Thyroid gland (tissue), 4 donors: ENCODE measurements around the gene EIF2S1. TPM values are rescaled to one million over a fixed set of nuclear protein-coding genes. Genes with fewer than 3 reads are reported as not detected.
"Not testable (repeated sequence)": the region's sequence is repeated elsewhere in the genome, so short reads cannot be mapped to it uniquely, and the experiment has no call there.

Experiments used
- DNase-seq, 2 donors: peaks; one replicate each; pipeline ENCODE4 v3.0.0-alpha.2; 2019
- H3K27ac ChIP-seq, 3 donors: fragments of 200-600 bp; sonication (generic); 1 replicate in 2 of 3; 2 replicates in 1 of 3; pipeline ENCODE4 v1.5.1; 2016 to 2019; ENCODE audit warnings: mild to moderate bottlenecking in 1 of 3, moderate library complexity in 1 of 3
- H3K27me3 ChIP-seq: fragments of 200-600 bp; sonication (generic); one replicate; pipeline ENCODE4 v1.5.1; 2019
- H3K36me3 ChIP-seq, 2 donors: fragments of 200-600 bp; sonication (generic); one replicate each; pipeline ENCODE4 v1.5.1; 2016 to 2019
- H3K4me1 ChIP-seq, 2 donors: fragments of 200-600 bp; sonication (generic); one replicate each; pipeline ENCODE4 v1.5.1; 2017 to 2019
- H3K4me3 ChIP-seq, 3 donors: fragments of 200-600 bp; sonication (generic); replicated peaks in 1 of 3; 1 replicate in 2 of 3; 2 replicates in 1 of 3; pipeline ENCODE4 v1.5.1; 2016; ENCODE audit warnings: mild to moderate bottlenecking in 1 of 3
- H3K9me3 ChIP-seq: fragments of 200-600 bp; sonication (generic); one replicate; pipeline ENCODE4 v1.5.1; 2017
- POLR2A ChIP-seq, 2 donors: fragments of 450-650 bp; IDR thresholded peaks; one replicate each; pipeline ENCODE4 v1.6.1; 2017; ENCODE audit warnings: antibody characterized with exemption in 2 of 2, mild to moderate bottlenecking in 2 of 2, moderate library complexity in 1 of 2
- WGBS, 2 donors: methylation state at CpG; one replicate each; pipeline ENCODE4 v1.1.5; 2017; 5-methylcytosine and 5-hydroxymethylcytosine counted together
- intact Hi-C: fragments of 100-400 bp; cut with DNase I; formaldehyde crosslinking; loops from one replicate; pipeline ENCODE4 v1.15.1; 2023
- total RNA-seq, 4 donors: library from RNA; depleted of rRNA; stranded (reverse); fragments of >200 nt; gene quantifications; one replicate each; pipeline ENCODE4 v1.2.3, GENCODE V29; 2016
- TF ChIP-seq, protein P1 (sequence below), 6 experiments: fragments of 200-600 bp in 3 of 6; fragments of 450-650 bp in 3 of 6; sonication (generic) in 3 of 6; IDR thresholded peaks; one replicate each; pipeline ENCODE4 v1.5.1; 2016 to 2019; ENCODE audit warnings: antibody characterized with exemption in 6 of 6, mild to moderate bottlenecking in 2 of 6, inconsistent platforms in 1 of 6, moderate library complexity in 1 of 6

EIF2S1 gene
- total RNA-seq, 4 donors from 2014 or later, result 53.3 to 98.5 (median 69.6) TPM

- Histone ChIP-seq H3K9me3 (no peaks in the 10 kb centered on the region), H3K4me3 (no peak overlapping the region), H3K27me3 (no peaks in the 10 kb centered on the region), H3K36me3 (no peaks in the 10 kb centered on the region), H3K4me1 (peaks cover 0 to 5% of the 10 kb centered on the region in 2 donors), H3K27ac (no peak overlapping the region)
- WGBS, 2 donors, result 34 to 42% methylated on average over 3 of the region's 3 CpGs
- intact Hi-C loops, result no loop called here
- no peak for TF ChIP-seq POLR2A (IDR thresholded peaks at IDR 0.05)
- TF ChIP-seq, protein P1, sequence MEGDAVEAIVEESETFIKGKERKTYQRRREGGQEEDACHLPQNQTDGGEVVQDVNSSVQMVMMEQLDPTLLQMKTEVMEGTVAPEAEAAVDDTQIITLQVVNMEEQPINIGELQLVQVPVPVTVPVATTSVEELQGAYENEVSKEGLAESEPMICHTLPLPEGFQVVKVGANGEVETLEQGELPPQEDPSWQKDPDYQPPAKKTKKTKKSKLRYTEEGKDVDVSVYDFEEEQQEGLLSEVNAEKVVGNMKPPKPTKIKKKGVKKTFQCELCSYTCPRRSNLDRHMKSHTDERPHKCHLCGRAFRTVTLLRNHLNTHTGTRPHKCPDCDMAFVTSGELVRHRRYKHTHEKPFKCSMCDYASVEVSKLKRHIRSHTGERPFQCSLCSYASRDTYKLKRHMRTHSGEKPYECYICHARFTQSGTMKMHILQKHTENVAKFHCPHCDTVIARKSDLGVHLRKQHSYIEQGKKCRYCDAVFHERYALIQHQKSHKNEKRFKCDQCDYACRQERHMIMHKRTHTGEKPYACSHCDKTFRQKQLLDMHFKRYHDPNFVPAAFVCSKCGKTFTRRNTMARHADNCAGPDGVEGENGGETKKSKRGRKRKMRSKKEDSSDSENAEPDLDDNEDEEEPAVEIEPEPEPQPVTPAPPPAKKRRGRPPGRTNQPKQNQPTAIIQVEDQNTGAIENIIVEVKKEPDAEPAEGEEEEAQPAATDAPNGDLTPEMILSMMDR (IDR thresholded peaks at IDR 0.05), result no peak
- DNase-seq, result peak; percentile 39 to 50
These were observed 54.0 kb downstream of the EIF2S1 start for GRCh38 chr14:67413806-67414769.

GRCh38 chr14:67415610-67416009, 55.5 kb downstream of the EIF2S1 start:
- H3K4me3 ChIP-seq, intact Hi-C loops, H3K27ac ChIP-seq, H3K9me3 ChIP-seq, DNase-seq, H3K27me3 ChIP-seq, H3K4me1 ChIP-seq, H3K36me3 ChIP-seq: not testable (repeated sequence)
- WGBS, 2 donors, result 94 to 97% methylated on average over 5 of the region's 5 CpGs

- peak; percentile 37 to 63 for DNase-seq
- Histone ChIP-seq H3K4me3 (no peak overlapping the region), H3K27ac (no peak overlapping the region), H3K36me3 (no peaks in the 10 kb centered on the region), H3K4me1 (peaks cover 0 to 5% of the 10 kb centered on the region in 2 donors), H3K9me3 (no peaks in the 10 kb centered on the region), H3K27me3 (no peaks in the 10 kb centered on the region)
- 55 to 75% methylated on average over 8 of the region's 8 CpGs for WGBS, 2 donors
- intact Hi-C loops, result no loop called here
- TF ChIP-seq POLR2A (IDR thresholded peaks at IDR 0.05), result no peak
- TF ChIP-seq, protein P1 (IDR thresholded peaks at IDR 0.05), result no peak
These were observed 56.0 kb downstream of the EIF2S1 start for GRCh38 chr14:67416085-67416484.

DNA sequence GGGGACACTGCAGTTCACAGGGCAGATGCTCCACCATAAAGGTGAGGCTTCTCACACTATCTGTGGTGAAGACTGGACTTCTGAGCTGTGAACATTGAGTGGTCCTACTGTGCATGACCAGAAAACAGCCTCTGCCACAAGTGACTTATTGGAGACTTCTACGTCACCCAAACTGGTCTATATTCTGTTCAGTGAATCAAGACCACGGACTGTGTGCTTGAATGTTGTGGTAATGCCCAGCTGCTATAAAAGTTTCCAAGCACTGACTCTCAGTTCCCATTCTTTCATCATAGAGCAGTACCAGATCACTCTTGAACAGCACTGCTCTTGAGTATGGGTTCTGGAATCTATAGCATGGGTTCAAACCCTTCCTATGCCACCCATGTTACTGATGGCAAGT, 56.7 kb downstream of the EIF2S1 start:
- 91 to 95% methylated on average over 2 of the region's 2 CpGs for WGBS, 2 donors
- Histone ChIP-seq H3K27ac (no peak overlapping the region), H3K27me3 (no peaks in the 10 kb centered on the region), H3K9me3 (no peaks in the 10 kb centered on the region), H3K4me3 (no peak overlapping the region), H3K36me3 (no peaks in the 10 kb centered on the region), H3K4me1 (peaks cover 0 to 5% of the 10 kb centered on the region in 2 donors)
- no peak for TF ChIP-seq POLR2A (IDR thresholded peaks at IDR 0.05)
- TF ChIP-seq, protein P1 (IDR thresholded peaks at IDR 0.05), result no peak
- no peak for DNase-seq
- intact Hi-C loops, result no loop called here

DNA sequence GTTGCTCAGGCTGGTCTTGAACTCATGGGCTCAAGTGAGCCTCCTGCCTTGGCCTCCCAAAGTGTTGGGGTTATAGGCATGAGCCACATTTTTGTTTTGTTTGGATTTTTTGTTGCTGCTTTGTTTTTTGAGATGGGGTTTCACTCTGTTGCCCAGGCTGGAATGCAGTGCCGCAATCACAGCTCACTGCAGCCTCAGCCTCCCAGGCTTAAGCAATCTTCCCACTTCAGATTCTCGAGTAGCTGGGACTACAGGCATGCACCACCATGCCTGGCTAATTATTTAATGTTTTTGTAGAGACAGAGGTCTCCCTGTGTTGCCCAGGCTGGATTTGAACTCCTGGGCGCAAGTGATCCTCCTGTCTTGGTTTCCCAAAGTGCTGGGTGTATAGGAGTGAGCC, 57.5 kb downstream of the EIF2S1 start:
- H3K27me3 ChIP-seq, result no peaks in the 10 kb centered on the region
- intact Hi-C loops, result no loop called here
- no peaks in the 10 kb centered on the region for H3K9me3 ChIP-seq
- WGBS, 2 donors, result 59 to 61% methylated on average over 3 of the region's 3 CpGs
- no peak for TF ChIP-seq POLR2A (IDR thresholded peaks at IDR 0.05)
- TF ChIP-seq, protein P1 (IDR thresholded peaks at IDR 0.05), result no peak
- peak; percentile 44 to 52 for DNase-seq
- H3K4me3 ChIP-seq, result no peak overlapping the region
- H3K4me1 ChIP-seq, result peaks cover 0 to 5% of the 10 kb centered on the region in 2 donors
- no peaks in the 10 kb centered on the region for H3K36me3 ChIP-seq
- H3K27ac ChIP-seq, result no peak overlapping the region
